Measurements from ENCODE around the gene HOXA11. TPM values are rescaled to one million over a fixed set of nuclear protein-coding genes. Genes with fewer than 3 reads are reported as not detected.

Gene HOXA11
- total RNA-seq, 1 donor from 2014 or later = not detected

DNA sequence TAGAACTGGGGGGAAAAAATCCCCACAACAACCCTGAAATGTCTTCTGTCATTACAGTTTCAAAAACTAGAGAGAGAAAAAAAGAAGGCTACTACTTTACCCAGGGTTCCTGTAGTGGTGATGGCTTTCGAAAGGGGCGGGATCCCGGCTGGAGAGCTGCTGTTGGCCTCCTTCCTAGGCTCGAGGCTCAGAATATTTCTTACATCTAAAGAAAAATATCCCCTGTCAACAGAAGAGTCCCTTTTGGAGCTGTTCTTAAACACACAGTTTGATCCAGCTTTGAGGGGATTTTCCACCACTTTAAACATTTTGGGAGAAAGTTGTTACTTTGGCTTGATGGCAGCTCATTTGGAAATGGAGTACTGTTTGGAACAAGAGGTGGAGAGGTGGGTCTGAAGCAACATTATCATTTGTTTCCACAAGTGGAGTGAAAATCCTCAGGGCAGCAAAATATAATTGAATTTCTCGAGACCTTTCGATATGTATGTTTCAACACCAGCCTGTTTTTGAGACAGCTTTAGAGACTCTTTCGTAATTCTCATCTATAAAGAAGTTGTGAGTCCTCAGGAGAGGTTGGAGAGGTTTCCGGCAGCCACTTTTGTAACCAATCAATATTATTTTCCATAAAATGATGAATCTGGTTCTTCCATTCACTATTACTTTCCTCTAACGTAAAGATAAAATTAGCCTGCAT is 9.8 kb upstream of the HOXA11 start:
- H3K4me3 Mint-ChIP-seq = no peak overlapping the region
- H3K4me1 Mint-ChIP-seq (ENCODE audit: low read depth) = no peaks in the 10 kb centered on the region
- no peak for DNase-seq (ENCODE audit: low spot score)
- H3K36me3 Mint-ChIP-seq (ENCODE audit: low read depth) = no peaks in the 10 kb centered on the region
- no peak overlapping the region for H3K27ac Mint-ChIP-seq
- H3K27me3 Mint-ChIP-seq (ENCODE audit: insufficient read depth) = peaks cover 84% of the 10 kb centered on the region
- intact Hi-C loops (cut with micrococcal nuclease) = loop anchor here (5.0 to 10.0 kb wide), 3 partner anchors 587 to 1657 kb away; no protein-coding TSS in a partner anchor
- no peaks in the 10 kb centered on the region for H3K9me3 Mint-ChIP-seq

DNA sequence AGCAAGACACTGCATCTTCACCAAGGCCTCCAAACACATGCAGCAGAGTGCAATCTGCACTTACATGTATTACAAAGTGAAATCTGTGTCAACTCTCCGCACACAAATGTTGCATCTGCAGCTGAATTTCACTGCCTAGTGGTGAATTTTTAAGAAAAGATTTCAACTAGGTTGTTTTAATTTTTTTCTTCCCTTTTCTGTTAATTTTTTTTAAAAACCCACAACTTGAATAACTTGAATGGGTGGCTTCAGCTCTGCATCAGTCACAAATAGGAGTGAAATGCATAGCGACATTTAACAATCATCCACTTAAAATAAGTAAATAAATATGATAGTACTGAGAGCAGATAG is 8.9 kb upstream of the HOXA11 start:
- no peaks in the 10 kb centered on the region for H3K9me3 Mint-ChIP-seq
- H3K27ac Mint-ChIP-seq = no peak overlapping the region
- H3K4me3 Mint-ChIP-seq = no peak overlapping the region
- H3K36me3 Mint-ChIP-seq (ENCODE audit: low read depth) = no peaks in the 10 kb centered on the region
- DNase-seq (ENCODE audit: low spot score) = no peak
- H3K27me3 Mint-ChIP-seq (ENCODE audit: insufficient read depth) = peaks cover 87% of the 10 kb centered on the region
- no peaks in the 10 kb centered on the region for H3K4me1 Mint-ChIP-seq (ENCODE audit: low read depth)
- intact Hi-C loops (cut with micrococcal nuclease) = loop anchor here (10.0 kb wide), 1 partner anchor 1339 kb away; no protein-coding TSS in a partner anchor

DNA sequence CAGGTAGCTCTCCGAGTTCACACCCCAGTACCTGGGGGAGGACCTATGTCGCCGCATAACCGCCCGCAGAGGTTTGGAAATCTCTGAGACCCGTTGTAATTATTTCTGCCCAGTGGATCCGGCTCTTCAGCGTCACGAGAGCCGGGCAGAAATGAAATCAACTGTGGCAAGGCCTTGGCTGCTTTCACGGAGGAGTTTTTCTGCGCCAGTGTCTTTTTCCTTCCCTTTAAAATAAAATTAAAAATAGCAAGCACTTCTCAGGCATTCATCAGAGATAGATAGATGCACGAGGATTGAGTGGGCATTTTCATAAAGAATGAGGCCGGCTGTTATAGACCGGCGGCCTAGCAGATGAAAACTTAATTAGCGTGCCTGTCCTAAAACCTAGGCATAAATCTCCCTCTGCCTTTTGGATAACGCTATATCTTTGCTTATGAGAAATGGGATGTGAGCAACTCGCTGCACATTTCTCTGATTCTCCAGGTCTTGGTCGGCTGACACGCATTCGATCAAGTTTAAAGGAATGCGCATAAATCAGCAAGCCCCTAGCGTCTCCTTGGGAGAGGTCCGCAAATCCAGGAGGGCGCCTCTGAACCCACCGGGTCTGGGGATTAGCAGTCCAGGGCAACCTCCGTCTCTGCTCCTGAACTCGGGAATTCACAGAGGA is 8.4 kb upstream of the HOXA11 start:
- Mint-ChIP-seq H3K27ac (no peak overlapping the region), H3K27me3 (ENCODE audit: insufficient read depth) (peaks cover 85% of the 10 kb centered on the region), H3K9me3 (no peaks in the 10 kb centered on the region), H3K4me1 (ENCODE audit: low read depth) (no peaks in the 10 kb centered on the region), H3K36me3 (ENCODE audit: low read depth) (no peaks in the 10 kb centered on the region), H3K4me3 (peak overlapping the region; percentile 26)
- DNase-seq (ENCODE audit: low spot score) = no peak
- intact Hi-C loops (cut with micrococcal nuclease) = loop anchor here (10.0 kb wide), 1 partner anchor 1339 kb away; no protein-coding TSS in a partner anchor

DNA sequence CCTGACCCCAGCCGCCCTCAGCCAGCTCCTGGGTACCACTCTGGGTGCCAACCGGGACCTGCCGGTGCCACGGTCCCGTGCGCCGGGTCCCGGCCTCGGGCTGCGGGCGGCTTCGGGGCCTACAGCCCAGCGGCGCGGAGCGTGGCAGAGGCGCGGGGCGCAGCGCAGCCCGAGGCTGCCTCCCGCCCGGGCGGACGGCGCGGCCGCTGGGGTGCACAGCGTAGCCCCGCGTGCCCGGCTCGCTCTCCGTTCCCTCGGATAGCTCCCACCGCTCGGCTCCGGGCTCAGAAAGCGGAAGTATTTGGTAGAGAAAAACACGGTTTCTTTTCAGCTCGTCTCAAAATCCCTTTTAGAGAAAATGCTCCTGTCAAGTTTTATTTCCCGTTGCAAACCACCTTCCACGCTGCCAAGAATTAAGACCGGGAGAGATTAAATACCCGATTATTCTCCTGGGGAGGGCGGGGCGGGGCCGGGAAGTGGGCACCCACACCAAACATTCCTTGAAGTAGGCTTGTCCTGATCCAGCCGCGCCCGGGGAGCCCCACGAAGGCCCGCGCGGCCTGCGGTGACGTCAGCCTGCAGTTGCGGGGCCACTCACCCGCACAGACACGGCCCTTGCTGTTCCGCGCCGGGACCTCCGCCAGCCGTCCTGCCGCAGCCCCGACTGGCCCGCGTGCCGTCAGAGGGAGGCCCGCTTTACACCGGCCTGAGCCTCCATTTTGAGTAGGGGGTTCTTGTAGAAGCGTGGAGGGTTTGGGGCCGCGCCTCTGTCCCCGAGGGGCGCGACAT is 7.7 kb upstream of the HOXA11 start:
- H3K27ac Mint-ChIP-seq = no peak overlapping the region
- H3K4me1 Mint-ChIP-seq (ENCODE audit: low read depth) = no peaks in the 10 kb centered on the region
- H3K4me3 Mint-ChIP-seq = no peak overlapping the region
- peaks cover 85% of the 10 kb centered on the region for H3K27me3 Mint-ChIP-seq (ENCODE audit: insufficient read depth)
- DNase-seq (ENCODE audit: low spot score) = no peak
- no peaks in the 10 kb centered on the region for H3K9me3 Mint-ChIP-seq
- no peaks in the 10 kb centered on the region for H3K36me3 Mint-ChIP-seq (ENCODE audit: low read depth)
- intact Hi-C loops (cut with micrococcal nuclease) = loop anchor here (10.0 kb wide), 1 partner anchor 1338 kb away; no protein-coding TSS in a partner anchor

DNA sequence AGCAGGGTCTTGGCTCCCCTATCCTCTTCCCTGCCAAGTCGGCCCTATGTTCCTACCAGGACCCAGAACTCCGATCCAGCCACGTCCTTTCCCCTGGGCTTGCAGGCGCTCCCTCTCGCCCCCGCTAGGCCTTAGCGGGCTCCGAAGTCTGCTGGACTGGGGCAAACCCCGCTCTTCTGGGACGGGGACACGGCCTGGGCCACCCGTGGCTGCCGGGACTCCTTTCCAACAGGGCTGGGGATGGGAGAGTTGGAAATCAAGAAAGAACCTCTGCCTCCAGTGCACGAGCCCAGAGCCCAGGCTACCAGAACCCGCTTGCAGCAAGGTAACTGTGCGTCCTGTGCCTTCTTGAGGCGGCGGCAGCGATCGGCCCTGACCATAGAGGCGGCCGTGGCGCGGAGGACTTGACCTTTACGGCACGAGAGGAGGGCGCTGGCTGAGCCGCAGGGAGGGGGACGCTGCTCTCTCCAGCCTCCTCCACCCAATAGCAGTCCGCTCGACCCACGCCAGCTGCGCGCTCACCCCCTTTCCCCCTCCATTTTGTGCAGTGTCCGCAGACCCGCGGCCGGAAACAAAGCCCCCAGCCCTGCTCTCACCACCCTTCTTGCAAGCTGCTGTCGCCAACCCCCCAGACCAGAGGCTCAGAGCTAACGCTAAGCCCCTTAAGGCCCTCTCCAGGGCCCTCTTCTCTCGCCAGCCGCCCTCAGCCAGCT is 7.0 kb upstream of the HOXA11 start:
- Mint-ChIP-seq H3K27me3 (ENCODE audit: insufficient read depth) (peaks cover 85% of the 10 kb centered on the region), H3K4me1 (ENCODE audit: low read depth) (no peaks in the 10 kb centered on the region), H3K27ac (no peak overlapping the region), H3K9me3 (no peaks in the 10 kb centered on the region), H3K36me3 (ENCODE audit: low read depth) (no peaks in the 10 kb centered on the region), H3K4me3 (no peak overlapping the region)
- DNase-seq (ENCODE audit: low spot score) = no peak
- intact Hi-C loops (cut with micrococcal nuclease) = loop anchor here (10.0 kb wide), 1 partner anchor 1337 kb away; no protein-coding TSS in a partner anchor

DNA sequence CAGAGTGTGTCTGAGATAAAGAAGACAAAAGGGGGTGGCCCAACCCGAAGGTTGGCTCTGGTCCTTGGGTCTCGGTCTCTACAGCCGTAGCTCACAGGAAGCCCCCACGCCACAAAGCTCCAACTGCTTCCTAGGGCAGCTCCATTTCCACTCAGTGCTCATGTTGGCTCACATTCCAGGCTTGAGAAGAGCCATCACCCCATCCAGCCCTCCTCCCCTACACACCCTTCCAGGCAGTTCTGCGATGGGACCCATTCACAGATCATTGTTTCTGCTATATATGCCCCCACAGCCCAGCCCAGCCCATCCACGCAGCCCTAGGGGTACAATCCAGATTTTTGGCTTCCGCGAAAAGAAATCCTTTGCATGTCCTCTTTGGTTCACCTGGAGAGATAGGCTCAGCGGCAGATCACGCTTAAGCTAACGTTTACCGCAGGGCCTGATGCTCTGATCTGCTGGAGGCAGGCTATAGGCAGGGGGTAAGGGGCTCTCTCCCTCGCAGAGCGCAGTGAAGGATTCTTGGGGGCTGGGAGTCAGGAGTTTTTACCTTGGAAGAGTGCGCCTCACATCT is 6.2 kb upstream of the HOXA11 start:
- intact Hi-C loops (cut with micrococcal nuclease) = loop anchor here (10.0 kb wide), 1 partner anchor 1336 kb away; no protein-coding TSS in a partner anchor
- peaks cover 86% of the 10 kb centered on the region for H3K27me3 Mint-ChIP-seq (ENCODE audit: insufficient read depth)
- no peaks in the 10 kb centered on the region for H3K4me1 Mint-ChIP-seq (ENCODE audit: low read depth)
- H3K9me3 Mint-ChIP-seq = no peaks in the 10 kb centered on the region
- H3K36me3 Mint-ChIP-seq (ENCODE audit: low read depth) = no peaks in the 10 kb centered on the region
- no peak overlapping the region for H3K4me3 Mint-ChIP-seq
- peak overlapping the region; percentile 34 for H3K27ac Mint-ChIP-seq
- no peak for DNase-seq (ENCODE audit: low spot score)

DNA sequence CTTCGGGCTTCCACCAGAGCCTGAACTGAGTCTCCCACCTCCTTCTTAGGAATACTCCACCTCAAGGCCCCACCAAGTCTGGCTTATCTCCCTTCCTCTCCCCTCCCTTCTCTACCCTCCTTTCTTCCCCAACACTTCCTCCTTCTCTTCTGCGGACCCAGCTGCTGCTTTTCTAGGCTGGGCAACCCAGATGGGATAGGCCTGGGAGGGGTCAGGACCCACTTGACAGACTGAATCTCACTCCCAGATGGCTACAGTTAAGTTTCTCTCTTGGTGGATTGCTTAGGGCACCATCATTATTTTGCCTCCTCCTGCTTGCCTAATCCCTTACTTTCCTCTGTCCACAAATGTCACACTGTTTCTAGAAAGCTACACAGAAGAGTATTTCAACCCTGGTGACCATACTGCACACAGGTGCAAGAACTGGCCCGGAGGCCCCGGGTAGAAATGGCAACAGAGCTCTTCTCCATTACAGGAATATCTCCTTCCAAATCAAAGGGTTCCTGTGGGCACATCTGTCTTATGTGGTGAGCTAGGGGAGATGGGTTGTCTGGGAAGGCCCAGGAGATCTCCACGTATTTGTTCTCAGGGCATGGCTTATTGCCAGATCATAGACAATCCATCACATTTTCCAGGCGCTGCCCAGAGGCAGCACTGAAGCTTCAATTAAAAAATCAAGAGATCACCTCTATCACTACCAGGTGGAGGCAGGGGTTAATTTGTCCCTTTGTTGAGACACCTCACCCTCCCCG is 5.1 kb upstream of the HOXA11 start:
- H3K27ac Mint-ChIP-seq = peak overlapping the region; percentile 15
- intact Hi-C loops (cut with micrococcal nuclease) = loop anchor here (5.0 to 10.0 kb wide), 2 partner anchors 52 to 1335 kb away; partner anchors contain the start of gene EVX1
- peaks cover 89% of the 10 kb centered on the region for H3K27me3 Mint-ChIP-seq (ENCODE audit: insufficient read depth)
- DNase-seq (ENCODE audit: low spot score) = no peak
- no peaks in the 10 kb centered on the region for H3K36me3 Mint-ChIP-seq (ENCODE audit: low read depth)
- no peak overlapping the region for H3K4me3 Mint-ChIP-seq
- H3K9me3 Mint-ChIP-seq = no peaks in the 10 kb centered on the region
- no peaks in the 10 kb centered on the region for H3K4me1 Mint-ChIP-seq (ENCODE audit: low read depth)

DNA sequence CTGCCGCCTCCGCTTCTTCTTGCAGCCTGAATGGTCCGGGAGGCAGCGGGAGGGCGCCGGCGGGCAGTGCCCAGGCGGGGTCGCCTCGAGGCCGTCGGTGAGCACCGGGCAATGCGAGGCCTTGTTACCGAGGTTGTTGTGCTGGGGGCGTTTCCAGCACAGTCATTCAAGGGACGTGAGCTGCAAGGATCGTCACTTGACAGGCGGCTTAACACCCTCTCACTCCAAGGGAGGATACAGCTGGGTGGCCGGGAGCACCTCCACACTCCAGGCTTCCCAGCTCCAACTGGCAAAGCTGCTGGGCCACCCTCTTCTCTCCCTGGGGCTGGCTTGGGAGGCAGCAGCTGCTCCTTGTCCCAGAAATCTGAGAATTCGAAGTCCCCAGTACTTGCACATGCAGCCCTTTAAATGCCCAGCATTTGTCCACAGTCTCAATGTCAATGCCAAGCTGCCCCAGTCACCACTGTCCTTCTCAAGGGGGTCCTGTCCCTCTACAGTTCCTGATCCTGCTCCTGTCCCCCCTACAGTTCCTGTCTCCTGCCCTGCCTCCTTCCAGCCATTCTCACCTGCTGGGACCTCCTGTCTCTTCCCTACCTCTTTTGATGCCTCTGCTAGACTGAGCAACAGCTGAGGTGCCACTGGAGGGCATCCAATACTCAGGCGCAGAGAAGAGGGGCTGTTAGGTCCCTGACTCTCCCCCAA is 4.4 kb upstream of the HOXA11 start:
- no peaks in the 10 kb centered on the region for H3K9me3 Mint-ChIP-seq
- H3K27me3 Mint-ChIP-seq (ENCODE audit: insufficient read depth) = peaks cover 88% of the 10 kb centered on the region
- no peaks in the 10 kb centered on the region for H3K4me1 Mint-ChIP-seq (ENCODE audit: low read depth)
- no peaks in the 10 kb centered on the region for H3K36me3 Mint-ChIP-seq (ENCODE audit: low read depth)
- intact Hi-C loops (cut with micrococcal nuclease) = loop anchor here (5.0 kb wide), 1 partner anchor 53 kb away; the partner anchor contains the start of gene EVX1
- no peak for DNase-seq (ENCODE audit: low spot score)
- no peak overlapping the region for H3K4me3 Mint-ChIP-seq
- H3K27ac Mint-ChIP-seq = peak overlapping the region; percentile 15

DNA sequence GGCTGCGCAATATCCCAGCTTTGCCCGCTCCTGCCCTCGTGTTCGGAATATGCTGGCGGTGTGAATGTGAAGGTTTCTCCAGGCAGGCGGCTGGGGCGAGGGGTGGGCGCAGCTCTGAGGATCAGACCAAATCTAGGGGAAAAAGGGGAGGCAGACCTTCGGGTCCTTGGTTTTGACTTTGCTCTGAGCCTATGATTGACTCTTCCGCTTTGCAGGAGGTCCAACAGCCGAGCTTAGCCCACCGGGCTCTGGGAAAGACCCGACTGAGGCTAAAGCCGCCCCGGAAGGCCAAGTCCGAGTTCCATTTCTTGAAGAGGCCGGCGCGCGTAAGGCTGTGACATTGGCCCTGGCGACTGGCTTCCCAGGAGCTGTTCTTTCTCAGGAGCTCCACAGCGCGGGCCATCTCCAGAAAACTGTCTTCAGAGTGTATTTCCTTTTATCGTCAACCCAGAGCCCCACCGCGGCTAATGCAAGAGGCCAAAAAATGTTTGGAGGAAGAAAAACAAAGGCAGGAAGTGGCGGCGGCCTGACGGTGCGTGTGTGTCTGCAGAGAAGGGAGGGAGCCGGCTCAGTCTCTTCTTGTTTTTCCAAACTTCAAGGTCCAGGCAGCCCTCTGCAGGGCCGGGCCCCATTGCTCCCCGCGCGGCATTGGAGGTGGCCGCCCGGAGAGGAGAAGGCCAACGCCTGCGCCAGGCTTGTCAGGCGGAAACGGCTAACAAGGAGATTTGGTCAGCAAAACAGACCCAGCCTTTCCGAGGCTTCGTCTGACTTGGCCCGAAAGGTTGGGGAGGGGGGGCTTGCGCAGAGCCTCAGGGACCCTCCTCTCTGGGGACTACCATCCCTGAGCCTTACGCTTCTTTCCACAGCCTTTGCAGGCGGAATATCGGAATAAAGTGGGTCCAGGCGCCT is 3.6 kb upstream of the HOXA11 start:
- peak overlapping the region; percentile 40 for H3K27ac Mint-ChIP-seq
- no peak for DNase-seq (ENCODE audit: low spot score)
- peaks cover 86% of the 10 kb centered on the region for H3K27me3 Mint-ChIP-seq (ENCODE audit: insufficient read depth)
- no peaks in the 10 kb centered on the region for H3K9me3 Mint-ChIP-seq
- no peaks in the 10 kb centered on the region for H3K36me3 Mint-ChIP-seq (ENCODE audit: low read depth)
- peak overlapping the region; percentile 54 for H3K4me3 Mint-ChIP-seq
- intact Hi-C loops (cut with micrococcal nuclease) = loop anchor here (5.0 kb wide), 1 partner anchor 54 kb away; the partner anchor contains the start of gene EVX1
- H3K4me1 Mint-ChIP-seq (ENCODE audit: low read depth) = no peaks in the 10 kb centered on the region

DNA sequence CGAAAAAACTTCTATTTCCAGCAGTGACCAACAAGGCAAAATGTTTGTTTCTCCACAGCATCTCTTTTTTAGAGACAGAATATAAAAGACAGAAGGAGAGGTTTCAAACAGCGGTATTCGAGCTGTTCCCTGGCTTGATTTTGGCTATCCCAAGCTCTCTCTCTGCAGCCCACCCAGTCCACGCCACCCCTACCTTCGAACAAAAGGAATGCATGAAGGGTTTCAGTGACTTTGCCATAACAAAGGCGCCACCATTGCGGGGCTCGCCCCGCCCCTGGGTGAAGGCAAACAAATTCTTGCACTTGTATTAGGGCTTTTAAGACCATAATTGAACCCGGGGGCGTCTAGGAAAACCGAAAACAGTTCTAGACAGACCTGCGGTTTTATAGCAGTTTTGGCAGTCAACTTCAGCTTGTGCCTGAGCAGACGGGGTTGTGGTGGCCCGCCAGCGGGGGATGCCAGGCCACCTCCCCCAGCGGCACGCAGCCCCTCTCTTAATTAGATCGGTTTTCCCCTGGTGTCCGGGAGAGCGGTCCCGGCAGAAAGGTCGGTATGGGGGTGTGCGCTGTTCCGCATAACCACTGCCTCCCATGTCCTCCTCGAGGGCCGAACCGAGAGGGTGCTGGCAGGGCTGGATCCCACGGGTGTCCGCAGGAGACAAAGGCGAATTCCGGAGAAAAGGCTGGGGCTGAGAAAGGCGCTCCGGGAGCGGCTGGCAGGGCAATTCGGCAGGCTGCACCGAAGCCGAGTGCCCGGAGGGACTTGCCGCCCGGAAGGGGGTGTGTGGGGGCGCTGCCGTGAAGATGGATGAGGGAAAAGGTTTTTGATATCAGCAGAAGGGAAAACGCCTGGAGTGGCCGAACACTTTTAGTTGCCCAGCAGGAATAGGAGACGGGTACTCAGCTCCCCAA is 2.7 kb upstream of the HOXA11 start:
- Mint-ChIP-seq H3K27ac (no peak overlapping the region), H3K27me3 (ENCODE audit: insufficient read depth) (peaks cover 87% of the 10 kb centered on the region), H3K4me1 (ENCODE audit: low read depth) (no peaks in the 10 kb centered on the region), H3K4me3 (no peak overlapping the region), H3K36me3 (ENCODE audit: low read depth) (no peaks in the 10 kb centered on the region), H3K9me3 (no peaks in the 10 kb centered on the region)
- DNase-seq (ENCODE audit: low spot score) = no peak
- intact Hi-C loops (cut with micrococcal nuclease) = loop anchor here (5.0 kb wide), 1 partner anchor 55 kb away; the partner anchor contains the start of gene EVX1

All from activated T-helper 1 cell treated with anti-CD3 and anti-CD28 coated beads, Interleukin-12 subunit alpha, Interleukin-12 subunit beta, Interleukin-2, Interleukin-4 antibody, amounts not matched to agents 30 ng/mL and 10 ng/mL and 1 ng/mL, durations not matched to agents 14 hours and 24 hours and 36 hours (primary cell).